Activated naive CD4-positive, alpha-beta T cell treated with anti-CD3 and anti-CD28 coated beads, Interleukin-2, amount 50 U/mL, for 16 hours (primary cell): Measurements from ENCODE around the gene DFFB.

Experiments
- DNase-seq: peaks from one replicate; pipeline ENCODE4 v3.0.0-alpha.2; 2020

Gene DFFB

DNA sequence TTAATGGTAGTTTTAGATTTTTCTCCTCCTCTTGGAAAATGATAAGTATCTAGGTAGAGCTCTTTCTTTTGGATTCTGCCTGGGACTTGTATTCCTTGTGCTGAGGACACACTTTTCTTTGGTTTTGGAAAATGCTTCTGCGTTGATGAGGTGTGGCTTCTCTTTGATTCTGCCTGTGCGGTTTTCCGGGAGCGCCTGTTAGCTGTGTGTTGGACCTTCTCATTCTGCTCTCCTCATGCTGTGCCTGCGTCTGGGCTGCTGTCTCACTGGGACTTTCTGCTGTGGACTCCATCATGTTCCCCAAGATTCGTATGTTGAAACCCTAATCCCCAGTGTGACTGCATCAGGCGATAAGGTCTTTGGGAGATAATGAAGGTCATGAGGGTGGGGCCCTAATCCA is 21.8 kb downstream of the DFFB start:
- no peak for DNase-seq

DNA sequence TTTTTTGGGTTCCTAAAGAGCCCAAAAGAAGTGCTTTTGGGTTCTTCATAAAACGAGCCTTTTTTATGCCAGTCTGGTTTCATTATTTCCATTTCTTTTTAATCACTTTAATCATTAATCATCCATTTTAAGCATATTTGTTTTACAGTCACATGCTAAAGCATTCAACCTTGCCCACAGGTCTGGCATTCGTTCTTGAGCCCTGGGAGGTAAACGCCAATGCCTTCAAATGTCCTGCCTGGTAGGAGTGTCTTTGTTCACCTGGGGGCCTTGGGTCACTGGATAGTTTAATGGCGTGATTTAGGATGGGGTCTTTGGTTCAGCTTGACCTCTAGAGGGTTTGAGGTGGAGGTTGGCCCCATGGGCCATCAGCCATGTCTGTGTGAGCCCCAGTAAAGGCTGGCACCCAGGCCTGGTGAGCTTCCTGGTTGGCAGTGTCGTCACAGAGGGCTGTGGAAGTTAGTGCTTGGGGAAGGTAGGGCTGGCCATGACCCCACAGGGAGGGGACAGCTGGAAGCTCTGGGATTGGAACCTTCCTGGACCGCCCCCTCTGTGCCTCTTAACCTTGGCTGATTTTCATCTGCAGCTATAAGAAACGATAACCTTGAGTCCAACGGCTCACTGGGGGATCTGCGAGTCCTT is 22.6 kb downstream of the DFFB start:
- no peak for DNase-seq

DNA sequence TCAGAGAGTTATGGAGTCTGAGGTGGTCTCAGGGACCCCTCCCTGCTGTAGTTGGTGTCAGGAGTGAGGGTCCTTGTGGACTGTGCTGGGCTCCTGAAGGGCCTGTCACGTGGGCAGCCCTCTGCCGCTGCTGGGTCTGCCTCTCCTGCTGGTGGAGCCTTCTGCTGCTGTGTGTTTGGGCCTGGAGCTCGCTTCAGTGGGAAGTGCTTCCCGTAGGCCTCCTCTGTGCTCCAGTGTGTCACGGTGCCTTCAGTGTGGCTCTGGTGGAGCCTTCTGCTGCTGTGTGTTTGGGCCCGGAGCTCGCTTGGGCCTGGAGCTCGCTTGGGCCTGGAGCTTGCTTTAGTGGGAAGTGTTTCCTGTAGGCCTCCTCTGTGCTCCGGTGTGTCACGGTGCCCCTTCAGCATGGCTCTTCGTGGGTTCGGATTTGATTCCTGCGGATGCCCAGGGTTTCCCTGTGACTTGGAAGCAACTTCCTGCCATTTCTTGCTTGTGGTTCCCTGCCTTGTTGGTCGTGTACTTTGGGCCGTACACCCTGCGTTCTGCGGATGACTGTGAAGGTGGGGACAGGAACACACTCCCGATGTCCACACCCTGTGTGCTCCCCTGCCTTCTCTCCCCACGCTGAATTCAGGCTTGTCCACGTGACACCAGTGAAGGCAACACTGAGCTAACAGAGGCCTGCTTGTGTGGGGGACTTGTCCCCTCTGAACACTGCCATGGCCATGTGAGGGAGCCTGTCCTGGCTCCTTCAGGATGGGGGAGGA is 23.3 kb downstream of the DFFB start:
- DNase-seq: no peak

DNA sequence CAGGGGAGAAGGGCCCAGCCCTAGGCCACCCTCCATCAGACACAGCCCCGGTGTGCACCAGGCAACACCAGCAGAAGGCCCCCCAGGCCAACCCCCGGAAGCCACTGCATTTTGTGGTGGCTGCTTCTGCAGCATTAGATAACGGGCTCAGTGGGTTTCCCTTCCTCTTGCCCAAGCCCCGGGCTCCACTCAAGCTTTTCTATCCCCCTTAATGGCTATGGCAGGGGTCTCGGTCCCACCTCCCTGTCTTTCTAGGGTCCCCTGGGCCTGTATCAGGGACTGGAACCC is 23.9 kb downstream of the DFFB start:
- DNase-seq: no peak

DNA sequence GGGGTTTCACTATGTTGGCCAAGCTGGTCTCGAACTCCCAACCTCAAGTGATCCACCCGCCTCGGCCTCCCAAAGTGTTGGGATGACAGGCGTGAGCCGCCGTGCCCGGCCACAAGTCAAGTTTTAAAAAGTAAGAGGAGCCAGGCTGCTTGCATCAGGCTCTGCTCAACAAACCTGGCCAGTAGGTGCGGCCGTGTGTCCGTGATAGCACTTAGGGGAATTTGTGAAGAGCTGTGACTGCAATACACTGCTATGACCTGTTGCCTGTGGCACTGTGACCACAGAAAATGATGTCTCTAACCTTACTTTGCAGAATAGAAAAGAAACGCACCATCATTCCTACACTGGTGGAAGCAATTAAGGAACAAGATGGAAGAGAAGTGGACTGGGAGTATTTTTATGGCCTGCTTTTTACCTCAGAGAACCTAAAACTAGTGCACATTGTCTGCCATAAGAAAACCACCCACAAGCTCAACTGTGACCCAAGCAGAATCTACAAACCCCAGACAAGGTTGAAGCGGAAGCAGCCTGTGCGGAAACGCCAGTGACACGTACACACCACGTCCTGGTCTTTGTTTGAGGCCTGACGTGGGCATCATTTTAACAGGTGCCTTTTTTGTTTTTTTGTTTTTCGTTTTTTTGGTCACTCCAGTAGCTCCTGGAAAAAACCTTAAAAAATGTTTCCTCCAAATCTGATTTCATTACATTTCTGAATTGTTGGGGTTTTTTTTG is 26.1 kb downstream of the DFFB start:
- no peak for DNase-seq

DNA sequence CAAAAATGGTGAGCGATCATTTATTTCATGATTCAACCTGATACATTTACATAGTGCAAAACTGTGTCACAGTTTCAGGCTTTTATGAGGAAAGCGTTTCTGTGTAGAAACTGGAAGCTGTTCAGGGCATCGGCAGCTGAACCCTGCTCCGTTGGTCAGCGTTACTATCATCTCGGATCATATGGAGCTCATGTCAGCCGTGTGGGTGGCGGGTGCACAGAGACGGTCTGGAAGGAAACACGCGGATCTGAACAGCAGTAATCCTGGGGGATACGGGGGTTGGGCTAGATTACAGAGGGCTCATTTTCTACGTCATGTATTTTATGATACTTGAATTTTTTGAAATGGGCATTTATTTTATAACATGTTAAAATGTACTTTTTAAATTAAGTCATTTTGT is 27.7 kb downstream of the DFFB start:
- no peak for DNase-seq

DNA sequence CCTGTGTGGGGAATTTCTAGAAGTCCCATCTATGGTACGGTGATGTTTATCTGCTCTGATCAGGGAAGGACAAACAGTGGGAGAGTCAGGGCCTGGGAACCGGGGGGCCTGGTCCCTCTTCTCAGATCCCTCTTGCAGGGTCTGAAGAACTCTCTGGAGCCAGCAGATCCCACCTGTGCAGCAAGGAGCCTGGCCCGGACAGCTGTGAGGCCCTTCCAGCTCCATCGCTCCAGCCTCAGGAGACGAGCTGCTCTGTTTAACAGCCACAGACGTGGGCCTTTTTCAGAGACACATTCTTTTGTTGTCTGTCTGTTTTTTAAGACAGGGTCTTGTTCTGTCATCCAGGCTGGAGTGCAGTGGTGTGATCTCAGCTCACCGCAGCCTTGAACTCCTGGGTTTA is 28.3 kb downstream of the DFFB start:
- DNase-seq: no peak

DNA sequence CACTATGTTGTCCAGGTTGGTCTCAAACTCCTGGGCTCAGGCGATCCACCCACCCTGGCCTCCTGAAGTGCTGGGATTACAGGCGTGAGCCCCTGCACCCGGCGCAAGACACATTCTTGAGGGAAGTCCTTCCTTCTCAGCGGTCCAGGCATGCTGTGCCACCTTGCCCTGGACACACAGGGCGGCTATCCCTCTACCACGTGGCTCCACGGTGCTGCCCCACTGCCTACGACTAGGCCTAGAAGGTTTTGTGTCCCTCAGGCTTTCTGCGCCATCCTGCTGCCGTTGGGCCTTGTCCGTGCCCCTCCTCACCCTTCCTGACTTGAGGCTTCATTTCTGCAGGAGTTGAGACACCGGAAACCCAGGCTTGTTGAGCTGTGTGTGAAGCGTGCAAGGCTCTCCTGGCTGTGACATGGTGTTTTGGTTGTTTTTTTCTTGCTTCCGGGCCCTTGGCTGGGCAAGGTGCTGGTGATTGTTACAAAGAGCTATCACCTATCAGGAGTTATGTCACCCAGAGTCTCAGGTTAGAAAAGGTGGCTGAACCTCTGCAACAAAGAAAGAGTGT is 28.9 kb downstream of the DFFB start:
- no peak for DNase-seq

DNA sequence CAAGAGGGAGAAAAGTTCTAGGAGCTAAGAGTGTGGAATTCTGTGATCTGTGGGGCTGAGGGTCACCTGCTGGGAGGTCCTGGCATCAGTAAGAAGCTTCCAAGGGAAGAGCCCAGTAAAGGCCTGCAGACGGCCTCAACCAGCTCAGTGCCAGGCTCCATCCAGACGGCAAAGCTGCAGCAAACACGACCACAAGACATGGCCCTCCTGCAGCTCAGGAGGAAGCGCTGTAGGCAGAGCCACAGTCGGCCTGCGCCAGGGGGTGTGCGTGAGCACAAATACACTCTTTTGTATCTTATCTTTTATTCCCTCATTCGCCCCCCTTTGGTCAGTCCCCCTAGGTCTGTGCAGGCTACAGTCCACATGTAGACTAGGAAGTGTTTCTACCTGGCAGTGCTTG is 29.4 kb downstream of the DFFB start:
- DNase-seq: no peak

DNA sequence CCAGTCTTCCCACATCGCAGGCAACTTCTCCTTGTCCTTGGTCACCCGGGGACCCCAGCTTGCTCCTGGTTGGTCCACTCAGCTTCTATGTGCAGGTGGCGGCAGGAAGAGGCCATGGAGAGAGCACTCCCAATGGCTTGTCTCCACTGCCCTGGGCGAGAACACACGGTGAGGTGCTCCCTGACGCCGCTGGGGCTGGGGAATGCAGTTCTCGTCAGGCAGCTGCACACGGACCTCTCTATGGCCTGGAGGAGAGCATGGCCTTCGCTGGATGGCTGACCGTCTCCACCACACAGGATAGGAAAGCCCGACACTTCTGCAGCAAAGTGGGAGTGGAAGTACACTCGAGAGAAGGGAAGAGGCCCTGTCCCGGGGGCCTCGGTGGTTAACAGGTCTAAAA is 31.0 kb downstream of the DFFB start:
- DNase-seq: no peak

DNA sequence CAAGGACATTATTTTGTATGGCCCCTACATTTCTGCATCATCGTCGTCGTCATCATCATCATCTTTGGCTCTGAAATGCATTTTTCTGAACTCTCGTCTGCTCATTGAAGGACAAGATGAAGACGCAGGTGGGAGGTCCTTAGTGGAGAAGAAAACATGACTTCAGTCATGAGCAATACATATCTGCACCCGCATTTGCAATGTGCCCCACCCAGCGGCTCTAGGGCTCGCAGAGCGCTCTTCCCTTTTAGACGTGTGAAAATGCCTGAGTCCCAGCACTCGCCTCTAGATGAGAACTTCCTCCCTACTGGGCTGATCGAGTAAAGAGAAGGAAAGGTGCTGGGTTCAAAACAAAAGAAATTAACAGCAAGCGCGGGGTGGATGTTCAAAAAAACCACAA is 32.7 kb downstream of the DFFB start:
- no peak for DNase-seq

DNA sequence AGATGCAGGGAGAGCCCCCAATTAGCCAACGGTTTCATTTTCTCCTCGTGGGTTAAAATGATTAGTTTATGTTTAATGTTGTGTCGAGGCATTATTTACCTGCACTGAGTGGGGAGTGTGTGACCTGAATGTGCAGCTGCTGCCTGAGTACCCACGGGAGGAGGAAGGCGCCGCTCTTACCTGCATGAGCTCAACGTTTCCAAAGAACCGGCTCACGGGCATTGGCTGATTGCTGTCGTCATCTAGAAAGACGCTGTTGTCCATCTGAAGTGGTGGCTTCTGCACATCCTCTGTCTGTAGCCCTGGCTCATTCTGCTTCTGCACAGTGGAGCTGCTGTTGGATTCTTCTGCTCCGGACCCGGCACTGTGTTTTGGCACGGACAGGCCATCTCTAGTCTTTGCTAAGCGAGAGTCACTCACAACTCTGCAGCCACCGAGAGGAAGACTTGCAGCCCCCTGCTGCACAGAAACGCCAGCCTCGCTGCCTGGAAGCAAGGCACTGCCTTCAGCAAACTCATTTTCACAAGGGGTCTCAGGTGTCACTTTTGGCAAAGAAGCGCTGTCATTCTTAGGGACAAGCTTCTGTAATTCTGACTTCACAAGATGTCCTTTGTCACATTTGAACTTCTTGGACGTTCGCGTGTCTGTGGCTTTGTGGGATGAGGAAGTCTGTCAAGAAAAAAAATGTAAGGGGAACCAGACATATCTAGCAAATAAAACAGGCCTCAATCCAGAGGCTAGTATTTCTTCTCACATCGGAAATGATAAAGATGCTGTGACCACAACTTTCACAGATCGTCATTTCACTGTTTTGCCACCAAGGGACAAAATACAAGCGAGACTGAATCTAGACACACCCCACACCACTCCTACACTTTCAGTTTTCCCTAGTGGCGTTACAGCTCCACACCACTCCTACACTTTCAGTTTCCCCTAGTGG is 33.4 kb downstream of the DFFB start:
- DNase-seq: no peak

DNA sequence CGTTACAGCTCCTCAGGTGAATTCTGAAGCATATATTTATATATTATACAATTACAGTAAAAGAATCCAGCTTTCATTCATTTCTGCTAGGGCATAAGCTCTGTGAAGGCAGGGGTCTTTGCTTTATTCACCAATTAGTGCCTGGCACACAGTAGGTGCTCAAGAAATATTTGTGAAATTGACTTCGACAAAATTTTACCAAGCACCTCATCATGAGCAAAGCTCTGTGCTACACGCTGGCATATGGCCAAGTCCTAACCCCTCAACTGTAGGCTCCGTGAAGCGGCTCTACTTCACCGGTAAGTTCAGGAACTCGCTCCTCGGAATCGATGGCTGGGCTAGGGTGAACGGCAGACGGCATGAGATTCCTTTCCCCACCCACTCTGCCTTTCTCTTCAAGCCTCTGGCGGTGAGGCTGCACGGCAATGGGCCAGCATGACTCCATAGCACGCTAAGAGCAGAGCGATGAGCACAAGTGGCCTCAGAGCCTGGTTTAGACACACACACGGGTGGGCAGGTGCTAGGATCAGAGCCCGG is 34.1 kb downstream of the DFFB start:
- DNase-seq: no peak

DNA sequence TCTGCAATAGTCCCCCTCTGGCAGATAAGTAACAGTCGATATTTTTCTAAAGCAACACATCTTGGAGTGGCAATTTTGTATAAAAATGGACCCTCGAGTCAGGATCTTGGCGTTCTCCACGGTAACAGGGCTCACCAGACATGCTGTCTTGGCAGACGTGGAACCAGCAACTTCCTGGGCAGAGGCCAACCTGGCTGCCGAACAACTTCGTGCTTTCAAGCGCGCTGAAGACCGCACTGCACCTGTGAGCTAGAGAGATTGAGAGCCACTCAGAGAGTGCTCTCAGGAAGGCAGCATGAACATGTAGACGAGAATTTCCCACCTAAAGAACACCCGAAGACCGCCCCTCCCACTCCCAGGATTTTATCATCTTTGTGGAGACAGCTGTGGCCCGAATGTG is 35.5 kb downstream of the DFFB start:
- no peak for DNase-seq

DNA sequence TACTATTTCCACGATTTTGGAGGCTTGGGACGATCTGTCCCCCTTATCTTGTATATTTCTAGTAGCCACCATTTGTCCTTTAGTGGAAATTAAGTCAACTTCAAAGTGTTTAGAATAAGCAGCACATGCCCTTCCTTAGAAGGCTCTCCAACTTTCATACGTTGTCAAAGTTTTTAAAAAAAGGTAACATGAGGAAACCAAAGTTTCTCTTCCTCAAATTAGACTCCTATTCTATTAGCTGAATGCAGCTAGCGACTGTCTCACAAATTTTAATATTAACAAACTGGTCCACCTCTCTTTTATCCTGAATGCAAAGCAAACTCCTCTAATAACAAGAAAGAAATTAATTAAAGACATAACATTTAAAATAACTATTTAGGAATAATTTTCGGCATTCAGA is 35.9 kb downstream of the DFFB start:
- DNase-seq: no peak

DNA sequence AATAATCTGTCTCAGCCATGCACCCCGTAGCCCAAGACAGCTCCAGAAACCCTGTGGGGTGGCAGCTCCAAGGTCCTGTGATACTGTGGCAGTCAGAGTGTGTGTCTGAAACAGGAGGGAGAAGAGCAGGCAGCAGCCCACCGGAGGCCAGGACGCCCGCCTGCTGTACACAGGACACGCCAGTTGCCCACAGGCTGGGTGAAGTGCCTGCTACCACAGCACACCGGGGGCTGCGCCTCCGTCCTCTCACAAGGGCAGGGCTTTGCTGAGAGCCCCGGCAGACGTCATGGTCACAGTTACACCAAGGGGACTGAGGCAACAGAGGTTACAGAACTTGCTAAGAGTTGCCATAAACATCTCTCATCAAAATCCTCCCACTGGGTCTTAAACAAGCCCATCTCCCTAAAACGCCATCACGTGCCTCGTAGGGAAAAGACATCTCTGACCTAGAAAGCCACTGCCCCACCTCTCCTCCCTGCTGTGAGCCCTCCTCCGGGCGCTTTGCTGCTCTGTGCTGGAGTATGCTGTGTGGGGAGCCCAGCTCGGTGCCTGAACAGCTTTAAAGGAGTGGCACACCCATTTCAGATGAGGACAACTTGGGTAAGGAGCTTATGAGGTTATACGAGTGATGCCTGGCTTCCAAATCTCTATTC is 37.5 kb downstream of the DFFB start:
- DNase-seq: no peak

DNA sequence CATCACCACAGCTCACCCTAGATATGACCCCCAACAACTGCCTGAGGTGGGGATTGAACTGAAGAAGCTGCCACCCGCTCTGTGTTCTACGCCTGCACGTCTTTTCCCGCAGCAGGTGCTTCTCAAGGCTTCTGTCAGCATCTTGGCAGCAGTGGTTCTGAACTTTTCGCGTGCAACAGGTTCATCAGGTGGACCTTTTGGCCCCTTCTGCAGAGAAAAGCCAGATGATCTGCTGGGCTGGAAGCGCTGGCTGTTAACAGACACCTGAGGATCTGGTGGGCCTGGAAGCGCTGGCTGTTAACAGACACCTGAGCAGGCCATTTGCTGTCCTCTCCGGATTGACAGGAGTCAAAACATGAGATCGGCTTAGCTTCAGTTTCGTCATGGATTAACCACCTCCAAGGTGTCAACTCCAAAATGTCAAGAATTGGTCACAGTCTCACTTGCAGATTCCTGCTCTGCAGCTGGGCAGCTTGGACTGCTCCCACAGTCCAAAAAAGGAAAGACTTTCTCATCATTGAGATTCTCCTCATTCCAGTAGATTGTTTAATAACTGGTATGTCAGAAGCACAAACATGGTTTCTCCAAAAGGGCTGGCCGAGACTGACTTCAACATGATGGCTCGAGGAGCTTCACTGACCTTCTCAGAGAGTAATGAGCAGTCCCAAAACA is 38.1 kb downstream of the DFFB start:
- DNase-seq: no peak

DNA sequence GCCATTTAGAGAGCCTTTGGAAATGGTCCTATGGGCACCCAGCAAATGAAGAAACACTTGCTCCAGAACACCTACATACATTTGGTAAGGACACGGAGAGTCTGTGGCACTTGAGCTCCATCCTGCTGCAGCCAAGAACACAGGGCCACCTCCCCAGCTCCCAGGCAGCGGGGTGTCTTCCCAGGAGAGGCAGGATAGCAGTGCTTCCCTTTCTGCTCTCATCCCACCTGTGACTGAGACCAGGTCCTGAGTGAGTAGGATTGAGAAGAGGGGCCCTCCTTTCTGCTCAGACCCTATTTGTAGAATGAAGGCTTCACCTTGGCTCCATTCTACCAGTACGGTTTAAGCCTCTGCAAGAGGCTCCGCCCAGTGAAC is 38.7 kb downstream of the DFFB start:
- no peak for DNase-seq

DNA sequence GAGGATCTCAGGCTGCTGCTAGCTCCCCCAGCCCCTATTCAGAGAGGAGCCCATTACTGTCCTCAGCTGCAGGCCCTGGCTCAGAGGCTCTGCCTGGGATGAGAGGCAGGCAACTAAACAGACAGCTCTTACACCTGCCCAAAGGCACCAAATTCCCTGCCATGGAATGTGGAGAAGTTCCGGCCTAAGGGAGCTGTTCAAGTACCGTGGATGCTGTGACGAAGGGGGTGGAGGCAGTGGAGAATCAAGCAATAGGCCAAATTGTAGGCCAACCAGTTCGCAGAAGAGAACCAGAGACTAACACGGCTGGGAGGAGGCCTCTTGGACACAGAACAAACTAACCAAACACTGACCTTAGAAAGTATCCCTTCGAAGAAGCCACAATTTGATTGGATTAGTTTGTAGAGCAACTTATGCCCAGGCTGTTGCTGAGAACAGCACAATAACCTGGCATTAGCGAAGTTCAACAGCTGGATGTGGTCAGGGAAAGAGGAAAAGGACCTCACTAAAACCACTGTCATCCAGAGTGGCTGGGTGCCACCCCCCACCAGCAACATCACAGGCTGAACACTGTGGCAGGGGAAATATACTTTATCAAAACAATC is 39.2 kb downstream of the DFFB start:
- no peak for DNase-seq

DNA sequence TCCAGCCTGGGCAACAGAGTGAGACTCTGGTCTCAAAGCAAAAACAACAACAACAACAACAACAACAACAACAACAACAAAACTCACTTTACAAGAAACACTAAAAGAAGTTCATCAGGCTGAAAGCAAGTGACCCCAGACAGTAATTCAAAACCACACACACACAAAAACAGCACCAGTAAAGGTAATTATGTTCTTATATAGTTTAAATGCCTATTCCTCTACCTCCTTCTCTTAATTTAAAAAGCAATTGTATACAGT is 41.1 kb downstream of the DFFB start:
- no peak for DNase-seq

DNA sequence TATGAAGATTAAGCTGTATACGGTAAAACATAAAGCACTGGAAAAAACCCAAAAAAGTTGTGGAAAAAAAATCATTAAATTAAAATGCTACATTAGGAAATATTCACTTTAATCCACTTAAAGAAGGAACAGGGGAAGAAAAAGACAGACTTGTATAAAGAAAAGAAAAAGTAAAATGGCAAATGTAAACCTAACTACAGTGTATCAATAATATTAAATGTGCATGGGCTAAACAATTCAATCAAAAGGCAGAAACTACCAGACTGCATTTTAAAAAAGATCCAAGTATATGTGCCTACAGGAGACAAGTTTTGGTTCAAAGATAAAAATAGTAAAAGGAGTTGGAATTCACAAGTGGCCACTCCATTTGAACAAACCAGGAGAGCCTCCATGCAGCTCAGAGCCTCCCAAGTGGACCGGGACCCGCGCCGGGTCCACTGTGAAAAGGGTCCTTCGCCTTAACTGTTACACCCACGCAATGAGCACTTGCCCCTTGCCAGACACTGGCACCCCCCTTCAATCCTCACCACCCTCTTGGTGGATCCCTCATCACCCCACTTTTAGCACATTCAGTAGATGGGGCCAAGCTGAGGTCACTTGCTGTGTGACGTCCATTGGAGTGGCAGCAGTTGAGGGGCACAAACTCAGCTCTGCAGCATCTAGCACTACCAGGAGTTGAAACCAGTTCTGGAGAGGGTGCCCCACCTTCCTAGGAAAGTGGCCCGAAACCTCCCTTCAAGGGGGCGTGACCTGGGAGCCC is 41.9 kb downstream of the DFFB start:
- DNase-seq: no peak
